ENCODE data around the gene ZNF600. TPM values are rescaled to one million over a fixed set of nuclear protein-coding genes. Genes with fewer than 3 reads are reported as not detected.
"Not testable (repeated sequence)": the region's sequence is repeated elsewhere in the genome, so short reads cannot be mapped to it uniquely, and the experiment has no call there.

ZNF600 gene
- total RNA-seq, 1 donor from 2014 or later: 22.5 TPM

- H3K4me3 Mint-ChIP-seq (ENCODE audit: low read depth): no peak overlapping the region
- no peak for DNase-seq (ENCODE audit: low spot score, unreplicated experiment)
- H3K36me3 Mint-ChIP-seq (ENCODE audit: insufficient read depth): peaks cover 13% of the 10 kb centered on the region
- TF ChIP-seq CTCF (IDR thresholded peaks at IDR 0.05; ENCODE audit: unreplicated experiment): no peak
- no peaks in the 10 kb centered on the region for H3K27me3 Mint-ChIP-seq
- H3K4me1 Mint-ChIP-seq (ENCODE audit: low read depth): peaks cover 2% of the 10 kb centered on the region
- H3K9me3 Mint-ChIP-seq (ENCODE audit: low read depth): no peaks in the 10 kb centered on the region
- no peak overlapping the region for H3K27ac Mint-ChIP-seq
Measured at GRCh38 chr19:52778811-52779210, 7.8 kb downstream of the ZNF600 start.

- not testable (repeated sequence) for H3K36me3 Mint-ChIP-seq (ENCODE audit: insufficient read depth); H3K9me3 Mint-ChIP-seq (ENCODE audit: low read depth)
- peak overlapping the region; percentile 17 for H3K27ac Mint-ChIP-seq
Measured at GRCh38 chr19:52756447-52756846, 30.1 kb downstream of the ZNF600 start.

GRCh38 chr19:52749780-52750179, 36.8 kb downstream of the ZNF600 start:
- H3K27ac Mint-ChIP-seq: no peak overlapping the region
- no peak for DNase-seq (ENCODE audit: low spot score, unreplicated experiment)
- peaks cover 2% of the 10 kb centered on the region for H3K9me3 Mint-ChIP-seq (ENCODE audit: low read depth)
- peaks cover 36% of the 10 kb centered on the region for H3K4me1 Mint-ChIP-seq (ENCODE audit: low read depth)
- no peak overlapping the region for H3K4me3 Mint-ChIP-seq (ENCODE audit: low read depth)
- H3K36me3 Mint-ChIP-seq (ENCODE audit: insufficient read depth): peaks cover 3% of the 10 kb centered on the region
- no peaks in the 10 kb centered on the region for H3K27me3 Mint-ChIP-seq
- no peak for TF ChIP-seq CTCF (IDR thresholded peaks at IDR 0.05; ENCODE audit: unreplicated experiment)

More at GRCh38 chr19:52756447-52756846, 30.1 kb downstream of the ZNF600 start:
- DNase-seq (ENCODE audit: low spot score, unreplicated experiment); H3K4me3 Mint-ChIP-seq (ENCODE audit: low read depth); H3K4me1 Mint-ChIP-seq (ENCODE audit: low read depth); H3K27me3 Mint-ChIP-seq: not testable (repeated sequence)

- Mint-ChIP-seq H3K36me3 (ENCODE audit: insufficient read depth) (no peaks in the 10 kb centered on the region), H3K27me3 (no peaks in the 10 kb centered on the region), H3K9me3 (ENCODE audit: low read depth) (no peaks in the 10 kb centered on the region), H3K4me1 (ENCODE audit: low read depth) (peaks cover 40% of the 10 kb centered on the region), H3K4me3 (ENCODE audit: low read depth) (no peak overlapping the region), H3K27ac (no peak overlapping the region)
- DNase-seq (ENCODE audit: low spot score, unreplicated experiment): no peak
- peak; percentile 56 for TF ChIP-seq CTCF (IDR thresholded peaks at IDR 0.05; ENCODE audit: unreplicated experiment)
Measured at GRCh38 chr19:52748336-52748950, 38.1 kb downstream of the ZNF600 start.

- H3K4me3 Mint-ChIP-seq (ENCODE audit: low read depth); DNase-seq (ENCODE audit: low spot score, unreplicated experiment); H3K27me3 Mint-ChIP-seq; H3K36me3 Mint-ChIP-seq (ENCODE audit: insufficient read depth); H3K9me3 Mint-ChIP-seq (ENCODE audit: low read depth): not testable (repeated sequence)
- Mint-ChIP-seq H3K4me1 (ENCODE audit: low read depth) (peaks cover 64% of the 10 kb centered on the region), H3K27ac (peak overlapping the region; percentile 9)
Measured at GRCh38 chr19:52745919-52746318, 40.7 kb downstream of the ZNF600 start.

- H3K9me3 Mint-ChIP-seq (ENCODE audit: low read depth): no peaks in the 10 kb centered on the region
- TF ChIP-seq CTCF (IDR thresholded peaks at IDR 0.05; ENCODE audit: unreplicated experiment): no peak
- peak overlapping the region; percentile 49 for H3K27ac Mint-ChIP-seq
- H3K36me3 Mint-ChIP-seq (ENCODE audit: insufficient read depth): no peaks in the 10 kb centered on the region
- H3K4me3 Mint-ChIP-seq (ENCODE audit: low read depth): no peak overlapping the region
- H3K27me3 Mint-ChIP-seq: no peaks in the 10 kb centered on the region
- no peak for DNase-seq (ENCODE audit: low spot score, unreplicated experiment)
- peaks cover 60% of the 10 kb centered on the region for H3K4me1 Mint-ChIP-seq (ENCODE audit: low read depth)
Measured at GRCh38 chr19:52743091-52743490, 43.5 kb downstream of the ZNF600 start.
